ENCODE results near the gene CYBC1.
A peak's percentile ranks its signal among the peaks of the same experiment; 100 is the strongest.

The CYBC1 gene

DNA sequence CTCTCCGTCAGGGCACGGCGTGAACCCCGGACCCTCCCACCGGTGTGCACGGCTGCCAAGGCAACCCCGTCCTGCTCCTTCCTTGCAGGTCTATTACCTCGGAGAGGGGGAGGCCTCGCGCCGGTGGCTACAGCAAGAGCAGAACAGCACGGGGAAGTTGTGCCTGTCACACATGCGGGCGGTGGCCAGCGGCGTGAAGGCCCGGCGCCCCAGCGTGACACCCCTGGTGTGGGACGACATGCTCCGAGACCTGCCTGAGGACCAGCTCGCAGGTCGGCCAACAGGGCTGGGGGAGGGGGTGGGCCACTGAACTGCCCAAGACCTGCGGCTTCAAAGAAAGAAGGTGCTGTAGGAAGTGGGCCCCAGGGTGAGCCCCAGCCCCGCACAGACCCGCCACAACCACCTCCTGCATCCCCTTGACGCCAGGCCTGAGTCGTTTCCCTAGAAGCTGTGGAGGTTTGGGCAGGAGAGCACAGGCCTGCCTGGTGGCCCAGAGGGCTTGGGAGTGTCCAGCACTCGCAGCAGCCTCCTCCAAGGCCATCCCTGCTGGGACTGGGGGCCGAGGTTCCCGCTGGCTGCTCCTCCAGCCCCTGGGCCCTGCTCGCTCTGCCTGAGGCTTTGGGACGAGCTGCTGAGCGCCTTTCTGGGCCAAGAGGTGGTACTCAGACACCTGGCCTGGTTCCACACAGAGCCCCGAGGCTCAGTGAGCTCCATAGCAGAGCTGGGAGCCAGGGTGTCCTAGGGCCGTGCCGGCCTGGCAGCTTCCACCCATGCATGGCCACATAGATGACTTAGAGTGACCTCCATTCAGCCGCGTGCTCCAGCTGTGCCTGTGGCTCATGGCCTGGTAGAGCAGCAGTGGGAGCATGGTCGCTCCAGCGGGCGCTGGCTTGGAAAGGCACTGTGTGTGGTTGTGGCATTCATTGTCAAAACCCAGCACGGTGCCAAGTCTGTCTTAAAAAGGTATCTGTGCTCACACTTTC lies 14.7 kb downstream of the CYBC1 start:
- Histone ChIP-seq H3K36me3 (ENCODE audit: control insufficient read depth in 2 of 2, insufficient read depth in 1 of 2, low read length in 2 of 2) (peaks cover 3 to 32% of the 10 kb centered on the region in 2 experiments; a peak in 2 of 3 replicates), H3K27ac (ENCODE audit: extremely low read depth, low read depth, low read length) (no peak overlapping the region), H3K4me1 (ENCODE audit: control insufficient read depth, insufficient read depth, low read length) (no peaks in the 10 kb centered on the region), H3K9me3 (ENCODE audit: control insufficient read depth, insufficient read depth, low read depth, low read length) (no peaks in the 10 kb centered on the region), H3K4me3 (ENCODE audit: low read depth, low read length) (no peak overlapping the region)
- TF ChIP-seq, protein P1, sequence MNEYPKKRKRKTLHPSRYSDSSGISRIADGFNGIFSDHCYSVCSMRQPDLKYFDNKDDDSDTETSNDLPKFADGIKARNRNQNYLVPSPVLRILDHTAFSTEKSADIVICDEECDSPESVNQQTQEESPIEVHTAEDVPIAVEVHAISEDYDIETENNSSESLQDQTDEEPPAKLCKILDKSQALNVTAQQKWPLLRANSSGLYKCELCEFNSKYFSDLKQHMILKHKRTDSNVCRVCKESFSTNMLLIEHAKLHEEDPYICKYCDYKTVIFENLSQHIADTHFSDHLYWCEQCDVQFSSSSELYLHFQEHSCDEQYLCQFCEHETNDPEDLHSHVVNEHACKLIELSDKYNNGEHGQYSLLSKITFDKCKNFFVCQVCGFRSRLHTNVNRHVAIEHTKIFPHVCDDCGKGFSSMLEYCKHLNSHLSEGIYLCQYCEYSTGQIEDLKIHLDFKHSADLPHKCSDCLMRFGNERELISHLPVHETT (tag by site-specific recombination; IDR thresholded peaks at IDR 0.05): no peak
- TF ChIP-seq WT1 (tag by site-specific recombination; IDR thresholded peaks at IDR 0.05) (no peak), ZNF596 (tag by site-specific recombination; IDR thresholded peaks at IDR 0.05) (no peak), ZNF274 (IDR thresholded peaks at IDR 0.05; ENCODE audit: low read length) (no peak), ZNF274 (tag by site-specific recombination; IDR thresholded peaks at IDR 0.05; ENCODE audit: borderline replicate concordance) (no peak), HOXD13 (CRISPR knock-in tag; IDR thresholded peaks at IDR 0.05; ENCODE audit: borderline replicate concordance) (no peak), ZNF843 (tag by site-specific recombination; IDR thresholded peaks at IDR 0.05) (no peak), GLIS2 (tag by site-specific recombination; IDR thresholded peaks at IDR 0.05) (no peak), ZNF335 (tag by site-specific recombination; conservative IDR thresholded peaks at IDR 0.05) (no peak), IKZF3 (tag by site-specific recombination; IDR thresholded peaks at IDR 0.05) (no peak), ZNF670 (tag by site-specific recombination; IDR thresholded peaks at IDR 0.05; ENCODE audit: low read depth) (no peak), ZNF138 (tag by site-specific recombination; IDR thresholded peaks at IDR 0.05; ENCODE audit: borderline replicate concordance) (no peak), ZNF707 (tag by site-specific recombination; IDR thresholded peaks at IDR 0.05) (no peak), ZNF830 (tag by site-specific recombination; IDR thresholded peaks at IDR 0.05; ENCODE audit: low read depth) (no peak)
- TF ChIP-seq, protein P2, sequence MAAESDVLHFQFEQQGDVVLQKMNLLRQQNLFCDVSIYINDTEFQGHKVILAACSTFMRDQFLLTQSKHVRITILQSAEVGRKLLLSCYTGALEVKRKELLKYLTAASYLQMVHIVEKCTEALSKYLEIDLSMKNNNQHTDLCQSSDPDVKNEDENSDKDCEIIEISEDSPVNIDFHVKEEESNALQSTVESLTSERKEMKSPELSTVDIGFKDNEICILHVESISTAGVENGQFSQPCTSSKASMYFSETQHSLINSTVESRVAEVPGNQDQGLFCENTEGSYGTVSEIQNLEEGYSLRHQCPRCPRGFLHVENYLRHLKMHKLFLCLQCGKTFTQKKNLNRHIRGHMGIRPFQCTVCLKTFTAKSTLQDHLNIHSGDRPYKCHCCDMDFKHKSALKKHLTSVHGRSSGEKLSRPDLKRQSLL (tag by site-specific recombination; IDR thresholded peaks at IDR 0.05): no peak
- TF ChIP-seq, protein P3, sequence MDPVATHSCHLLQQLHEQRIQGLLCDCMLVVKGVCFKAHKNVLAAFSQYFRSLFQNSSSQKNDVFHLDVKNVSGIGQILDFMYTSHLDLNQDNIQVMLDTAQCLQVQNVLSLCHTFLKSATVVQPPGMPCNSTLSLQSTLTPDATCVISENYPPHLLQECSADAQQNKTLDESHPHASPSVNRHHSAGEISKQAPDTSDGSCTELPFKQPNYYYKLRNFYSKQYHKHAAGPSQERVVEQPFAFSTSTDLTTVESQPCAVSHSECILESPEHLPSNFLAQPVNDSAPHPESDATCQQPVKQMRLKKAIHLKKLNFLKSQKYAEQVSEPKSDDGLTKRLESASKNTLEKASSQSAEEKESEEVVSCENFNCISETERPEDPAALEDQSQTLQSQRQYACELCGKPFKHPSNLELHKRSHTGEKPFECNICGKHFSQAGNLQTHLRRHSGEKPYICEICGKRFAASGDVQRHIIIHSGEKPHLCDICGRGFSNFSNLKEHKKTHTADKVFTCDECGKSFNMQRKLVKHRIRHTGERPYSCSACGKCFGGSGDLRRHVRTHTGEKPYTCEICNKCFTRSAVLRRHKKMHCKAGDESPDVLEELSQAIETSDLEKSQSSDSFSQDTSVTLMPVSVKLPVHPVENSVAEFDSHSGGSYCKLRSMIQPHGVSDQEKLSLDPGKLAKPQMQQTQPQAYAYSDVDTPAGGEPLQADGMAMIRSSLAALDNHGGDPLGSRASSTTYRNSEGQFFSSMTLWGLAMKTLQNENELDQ (tag by site-specific recombination; IDR thresholded peaks at IDR 0.05; ENCODE audit: low read depth): no peak
- TF ChIP-seq, protein P4, sequence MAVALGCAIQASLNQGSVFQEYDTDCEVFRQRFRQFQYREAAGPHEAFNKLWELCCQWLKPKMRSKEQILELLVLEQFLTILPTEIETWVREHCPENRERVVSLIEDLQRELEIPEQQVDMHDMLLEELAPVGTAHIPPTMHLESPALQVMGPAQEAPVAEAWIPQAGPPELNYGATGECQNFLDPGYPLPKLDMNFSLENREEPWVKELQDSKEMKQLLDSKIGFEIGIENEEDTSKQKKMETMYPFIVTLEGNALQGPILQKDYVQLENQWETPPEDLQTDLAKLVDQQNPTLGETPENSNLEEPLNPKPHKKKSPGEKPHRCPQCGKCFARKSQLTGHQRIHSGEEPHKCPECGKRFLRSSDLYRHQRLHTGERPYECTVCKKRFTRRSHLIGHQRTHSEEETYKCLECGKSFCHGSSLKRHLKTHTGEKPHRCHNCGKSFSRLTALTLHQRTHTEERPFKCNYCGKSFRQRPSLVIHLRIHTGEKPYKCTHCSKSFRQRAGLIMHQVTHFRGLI (tag by site-specific recombination; IDR thresholded peaks at IDR 0.05): no peak
- CTCF ChIA-PET: no interaction called here
- POLR2A ChIA-PET: no interaction called here

DNA sequence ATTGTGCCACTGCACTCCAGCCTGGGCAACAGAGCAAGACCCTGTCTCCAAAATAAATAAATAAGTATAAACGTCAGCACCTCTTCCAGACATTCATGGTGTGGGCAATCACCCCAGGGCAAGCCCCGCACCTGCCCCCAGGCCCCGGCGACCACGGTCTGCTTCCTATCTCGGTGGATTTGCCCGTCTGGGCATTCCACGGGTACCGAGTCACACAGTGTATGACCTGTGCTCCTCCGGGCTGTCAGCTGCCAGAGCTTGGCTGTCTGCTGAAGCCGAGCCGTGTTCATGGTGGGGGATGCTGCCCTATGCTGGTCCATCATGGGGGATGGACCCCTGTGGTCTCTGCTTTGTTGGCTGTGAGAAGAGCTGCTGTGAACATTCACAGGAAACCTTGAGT lies 15.4 kb downstream of the CYBC1 start:
- TF ChIP-seq GLIS1 (tag by site-specific recombination; IDR thresholded peaks at IDR 0.05) (peak; percentile 39; the same call in 1 of the 2 replicates), ZNF571 (tag by site-specific recombination; IDR thresholded peaks at IDR 0.05) (no peak), ZNF521 (tag by site-specific recombination; IDR thresholded peaks at IDR 0.05) (no peak), ZNF350 (tag by site-specific recombination; IDR thresholded peaks at IDR 0.05) (no peak), GLIS2 (tag by site-specific recombination; IDR thresholded peaks at IDR 0.05) (peak; percentile 23; the same call in 1 of the 2 replicates), GLI4 (tag by site-specific recombination; IDR thresholded peaks at IDR 0.05) (no peak), ZIC2 (tag by site-specific recombination; IDR thresholded peaks at IDR 0.05) (peak; percentile 37; the same call in 1 of the 2 replicates)
- TF ChIP-seq, protein P5, sequence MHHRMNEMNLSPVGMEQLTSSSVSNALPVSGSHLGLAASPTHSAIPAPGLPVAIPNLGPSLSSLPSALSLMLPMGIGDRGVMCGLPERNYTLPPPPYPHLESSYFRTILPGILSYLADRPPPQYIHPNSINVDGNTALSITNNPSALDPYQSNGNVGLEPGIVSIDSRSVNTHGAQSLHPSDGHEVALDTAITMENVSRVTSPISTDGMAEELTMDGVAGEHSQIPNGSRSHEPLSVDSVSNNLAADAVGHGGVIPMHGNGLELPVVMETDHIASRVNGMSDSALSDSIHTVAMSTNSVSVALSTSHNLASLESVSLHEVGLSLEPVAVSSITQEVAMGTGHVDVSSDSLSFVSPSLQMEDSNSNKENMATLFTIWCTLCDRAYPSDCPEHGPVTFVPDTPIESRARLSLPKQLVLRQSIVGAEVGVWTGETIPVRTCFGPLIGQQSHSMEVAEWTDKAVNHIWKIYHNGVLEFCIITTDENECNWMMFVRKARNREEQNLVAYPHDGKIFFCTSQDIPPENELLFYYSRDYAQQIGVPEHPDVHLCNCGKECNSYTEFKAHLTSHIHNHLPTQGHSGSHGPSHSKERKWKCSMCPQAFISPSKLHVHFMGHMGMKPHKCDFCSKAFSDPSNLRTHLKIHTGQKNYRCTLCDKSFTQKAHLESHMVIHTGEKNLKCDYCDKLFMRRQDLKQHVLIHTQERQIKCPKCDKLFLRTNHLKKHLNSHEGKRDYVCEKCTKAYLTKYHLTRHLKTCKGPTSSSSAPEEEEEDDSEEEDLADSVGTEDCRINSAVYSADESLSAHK (tag by site-specific recombination; IDR thresholded peaks at IDR 0.05): no peak
- no peak overlapping the region for H3K27ac ChIP-seq (ENCODE audit: extremely low read depth, low read depth, low read length)
- peaks cover 4 to 32% of the 10 kb centered on the region in 2 experiments; a peak in 2 of 3 replicates for H3K36me3 ChIP-seq (ENCODE audit: control insufficient read depth in 2 of 2, insufficient read depth in 1 of 2, low read length in 2 of 2)
- POLR2A ChIA-PET: no interaction called here
- H3K4me1 ChIP-seq (ENCODE audit: control insufficient read depth, insufficient read depth, low read length): no peaks in the 10 kb centered on the region
- no peaks in the 10 kb centered on the region for H3K9me3 ChIP-seq (ENCODE audit: control insufficient read depth, insufficient read depth, low read depth, low read length)
- H3K4me3 ChIP-seq (ENCODE audit: low read depth, low read length): no peak overlapping the region
- CTCF ChIA-PET: interaction anchor here (0.6 kb wide), 1 partner anchor 414 kb away, joined by 5 read pairs; no protein-coding TSS in a partner anchor
